NCI-H1436 (cell line): Measurements from ENCODE around the gene NEURL1B.
"Not testable (repeated sequence)": the region's sequence is repeated elsewhere in the genome, so short reads cannot be mapped to it uniquely, and the experiment has no call there.

ENCODE experiments used
- DNase-seq: peaks from one replicate; lab custom pipeline; 2025; lab: John Stamatoyannopoulos, UW

The NEURL1B gene

DNA sequence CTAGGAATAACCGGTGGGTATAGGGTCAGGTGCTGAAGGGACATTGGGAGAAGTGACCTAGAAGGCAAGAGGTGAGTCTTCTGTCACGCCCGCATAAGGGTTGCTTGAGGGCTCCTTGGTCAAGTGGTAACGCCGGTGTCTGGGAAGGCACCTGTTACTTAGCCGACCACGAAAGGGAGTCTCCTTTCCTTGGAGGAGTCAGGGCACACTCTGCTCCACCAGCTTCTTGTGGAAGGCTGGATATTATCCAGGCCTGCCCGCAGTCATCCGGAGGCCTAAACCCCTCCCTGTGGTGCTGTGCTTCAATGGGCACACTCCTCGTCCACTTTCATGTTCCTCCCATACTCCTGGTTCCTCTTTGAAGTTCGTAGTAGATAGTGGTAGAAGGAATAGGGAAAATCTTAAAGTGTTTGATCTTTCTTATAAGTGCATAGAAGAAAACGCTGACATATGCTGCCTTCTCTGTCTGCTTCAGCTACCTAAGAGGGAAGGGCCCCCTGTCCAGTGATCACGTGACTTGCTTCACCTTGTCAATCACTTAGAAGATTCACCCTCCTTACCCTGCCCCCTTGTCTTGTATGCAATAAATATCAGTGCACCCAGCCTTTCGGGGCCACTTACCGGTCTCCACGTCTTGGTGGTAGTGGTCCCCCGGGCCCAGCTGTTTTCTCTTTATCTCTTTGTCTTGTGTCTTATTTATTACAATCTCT, 16.6 kb downstream of the NEURL1B start:
- not testable (repeated sequence) for DNase-seq

DNA sequence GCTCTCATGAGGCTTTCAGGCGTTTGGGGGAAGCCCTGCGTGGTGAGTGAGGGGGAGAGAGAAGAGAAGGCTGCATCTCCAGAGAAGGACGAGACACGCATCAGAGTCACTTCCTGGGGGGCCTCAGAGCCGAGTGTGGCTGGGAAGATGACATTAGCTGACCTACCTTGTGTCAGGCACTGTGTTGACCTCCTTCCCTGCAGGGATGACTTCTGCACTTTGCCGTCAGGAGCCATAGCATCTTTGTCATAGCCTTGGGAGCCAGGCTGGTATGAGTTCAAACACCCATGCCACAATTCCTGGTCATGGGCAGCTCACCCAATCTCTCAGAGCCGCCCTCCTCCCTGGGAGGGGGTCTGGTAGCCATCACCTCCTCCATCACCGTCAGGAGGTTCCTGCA, 17.3 kb downstream of the NEURL1B start:
- DNase-seq = no peak

GRCh38 chr5:172658961-172659501, 18.0 kb downstream of the NEURL1B start:
- no peak for DNase-seq

DNA sequence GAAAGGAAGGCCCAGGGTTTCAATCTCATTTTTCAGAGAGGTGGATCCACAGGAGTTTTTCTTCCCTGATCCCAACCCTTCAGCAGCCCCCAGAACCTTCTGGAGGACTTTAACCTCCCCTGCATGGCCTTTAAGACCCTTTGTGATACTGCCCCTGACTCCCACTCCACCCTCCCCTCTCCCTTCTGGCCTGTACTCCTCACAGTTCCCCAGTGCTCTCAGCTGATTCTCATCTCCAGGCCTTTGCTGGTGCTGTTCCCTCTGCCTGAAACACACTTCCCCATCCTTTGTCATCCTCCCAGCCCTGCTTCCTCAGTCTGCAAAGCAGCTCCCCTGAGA, 18.5 kb downstream of the NEURL1B start:
- no peak for DNase-seq

GRCh38 chr5:172659909-172660628, 19.0 kb downstream of the NEURL1B start:
- DNase-seq = no peak

GRCh38 chr5:172660974-172661373, 19.9 kb downstream of the NEURL1B start:
- DNase-seq = no peak

DNA sequence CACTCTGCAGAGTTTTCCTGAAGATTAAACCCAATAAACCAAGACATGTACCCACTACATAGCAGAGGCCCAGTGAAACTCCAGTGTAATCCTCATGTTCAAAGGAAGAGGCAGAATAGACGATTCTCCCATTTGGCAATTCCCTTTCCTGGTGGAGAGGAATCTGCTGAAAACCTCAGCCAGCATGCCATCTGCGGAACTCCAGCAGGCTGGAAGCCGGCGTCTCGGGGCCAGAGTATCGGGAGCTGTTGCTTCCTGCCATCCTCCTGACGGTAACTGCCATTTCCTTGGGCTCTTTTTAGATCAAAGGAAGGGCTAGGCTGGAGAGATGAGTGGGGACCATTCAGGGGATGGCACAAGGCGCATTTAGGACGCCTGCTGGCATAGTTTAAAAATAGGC, 20.5 kb downstream of the NEURL1B start:
- no peak for DNase-seq

DNA sequence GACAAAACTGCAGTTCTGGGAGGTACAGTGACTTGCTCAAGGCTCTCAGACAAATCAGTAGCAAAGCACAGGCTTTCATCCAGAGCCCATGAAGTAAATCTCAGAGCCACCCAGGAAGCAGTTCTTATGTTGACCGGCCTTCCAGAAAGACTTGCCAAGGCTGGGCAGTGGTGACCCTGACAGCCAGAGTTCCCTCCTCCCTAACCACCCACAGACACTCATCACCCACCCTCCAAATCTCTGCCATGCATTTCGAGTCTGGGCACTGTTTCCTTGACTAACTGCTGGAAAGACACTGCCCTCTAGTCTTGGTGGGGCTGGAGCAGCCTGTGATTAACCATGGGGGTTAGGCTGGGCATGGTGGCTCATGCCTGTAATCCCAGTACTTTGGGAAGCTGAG, 21.5 kb downstream of the NEURL1B start:
- DNase-seq = no peak

GRCh38 chr5:172664018-172664417, 23.0 kb downstream of the NEURL1B start:
- DNase-seq = no peak

DNA sequence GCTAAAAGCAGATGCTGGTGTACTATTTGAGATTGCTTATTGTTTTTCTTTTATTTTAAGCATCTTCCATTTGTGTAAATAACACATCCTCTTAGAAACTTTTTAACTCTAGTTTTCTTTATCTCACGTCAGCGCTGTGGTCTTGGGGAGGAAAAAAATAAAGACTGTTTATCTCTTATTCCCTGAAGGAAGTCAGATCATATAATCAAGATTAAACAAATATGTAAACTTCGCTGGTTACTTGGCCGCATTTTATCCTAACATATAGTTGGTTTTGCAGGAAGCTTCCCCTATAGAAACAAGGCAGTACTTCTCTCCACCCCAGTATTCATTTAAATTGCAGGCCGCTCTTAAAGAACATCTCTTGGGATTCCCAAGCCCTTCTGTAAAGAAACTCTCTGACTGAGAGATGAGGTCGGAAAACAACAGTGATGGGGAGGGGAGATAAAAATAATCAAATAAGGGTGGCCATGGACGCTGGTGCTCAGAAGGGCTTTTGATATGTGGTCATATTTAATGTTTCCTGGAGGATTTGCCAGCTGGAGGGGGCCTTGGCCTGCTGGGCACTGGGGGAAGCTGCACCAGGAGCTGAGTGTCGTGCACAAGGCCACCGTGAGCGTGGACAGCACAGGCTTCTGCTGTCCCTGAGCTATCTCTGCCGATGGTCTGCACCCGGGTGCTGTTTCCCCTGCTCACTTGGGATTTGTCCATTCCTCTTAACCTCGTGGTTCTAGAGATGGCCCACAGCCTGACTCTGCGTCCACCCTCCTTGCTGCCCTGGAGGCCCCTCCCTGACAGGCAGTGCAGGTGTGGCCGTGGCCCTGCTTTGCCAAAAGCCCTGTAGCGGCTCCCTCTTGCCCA, 23.8 kb downstream of the NEURL1B start:
- DNase-seq = no peak

DNA sequence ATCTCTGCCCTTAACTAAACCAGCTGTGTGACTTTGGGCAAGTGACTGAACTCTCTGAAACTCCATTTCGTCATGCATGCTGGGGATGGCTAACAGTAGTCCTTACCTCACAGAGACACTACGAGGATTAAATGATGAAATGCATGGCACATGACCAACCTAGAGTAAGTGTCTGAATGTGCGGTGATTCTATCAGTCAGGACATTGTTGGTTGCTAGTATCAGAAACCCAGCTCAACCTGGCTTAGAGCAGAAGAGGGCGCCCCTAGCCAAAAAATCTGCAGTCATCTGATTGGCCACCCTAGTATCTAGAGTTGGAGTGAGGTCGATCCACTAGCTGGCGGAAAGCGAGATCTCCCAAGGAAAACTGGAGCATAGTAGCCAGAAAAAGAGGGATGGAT, 25.2 kb downstream of the NEURL1B start:
- no peak for DNase-seq

DNA sequence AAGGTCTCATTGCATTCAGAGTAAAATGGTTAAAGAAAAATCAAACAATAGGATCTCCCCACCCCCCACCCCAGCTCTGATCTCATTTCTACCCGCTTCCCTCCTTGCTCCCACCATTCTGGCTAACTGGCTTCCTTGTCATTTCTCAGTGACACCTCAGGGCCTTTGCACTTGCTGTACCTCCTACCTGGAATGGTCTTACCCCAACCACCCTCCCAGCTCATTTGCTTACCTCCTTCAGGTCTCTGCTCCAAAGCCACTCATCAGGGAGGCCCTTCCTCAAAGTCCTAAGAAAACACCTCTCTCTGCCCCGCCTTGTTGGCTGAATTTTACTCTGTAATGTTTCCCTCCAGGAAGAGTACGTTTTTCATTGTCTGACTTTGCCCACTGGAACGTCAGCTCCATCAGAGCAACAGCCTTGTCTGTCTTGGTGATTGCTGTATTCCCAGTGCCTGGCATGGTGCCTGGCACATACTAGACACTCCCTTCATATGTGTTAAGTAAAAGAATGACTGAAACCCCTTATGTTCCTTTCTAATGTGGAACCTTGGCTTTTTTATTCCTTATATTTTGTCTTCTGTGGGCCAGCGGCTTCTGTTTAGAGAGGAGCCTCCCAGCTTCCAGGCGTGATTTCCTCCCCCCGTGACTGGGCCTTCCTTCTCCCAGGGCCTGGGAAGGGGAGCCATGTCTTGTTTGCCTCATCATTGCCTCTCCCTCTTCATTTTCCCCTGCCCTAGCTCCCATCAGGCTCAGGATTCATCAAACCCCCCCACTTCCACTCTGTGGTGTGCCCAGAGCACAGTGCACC, 26.9 kb downstream of the NEURL1B start:
- no peak for DNase-seq

- DNase-seq = no peak
These were observed 27.6 kb downstream of the NEURL1B start for GRCh38 chr5:172668594-172669071.

GRCh38 chr5:172669386-172670004, 28.4 kb downstream of the NEURL1B start:
- DNase-seq = no peak

GRCh38 chr5:172670005-172670402, 28.9 kb downstream of the NEURL1B start:
- DNase-seq = no peak

DNA sequence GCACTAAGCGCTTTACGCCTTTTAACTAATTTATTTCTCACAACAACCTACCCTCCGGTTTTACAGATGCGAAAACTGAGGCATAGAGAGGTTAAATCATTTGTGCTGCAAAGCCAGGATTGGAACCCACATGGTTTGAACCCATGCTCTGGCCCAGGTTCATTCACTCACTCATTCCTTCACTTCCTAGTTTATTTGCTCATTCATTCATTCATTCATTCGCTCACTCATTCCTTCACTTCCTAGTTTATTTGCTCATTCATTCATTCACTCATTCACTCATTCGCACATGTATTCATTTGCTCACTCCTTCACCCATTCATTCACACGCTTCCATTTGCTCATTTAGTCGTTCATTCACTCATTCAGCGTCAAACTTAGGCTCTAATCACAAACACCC, 29.4 kb downstream of the NEURL1B start:
- no peak for DNase-seq

- DNase-seq = no peak
These were observed 30.0 kb downstream of the NEURL1B start for GRCh38 chr5:172671091-172671490.

DNA sequence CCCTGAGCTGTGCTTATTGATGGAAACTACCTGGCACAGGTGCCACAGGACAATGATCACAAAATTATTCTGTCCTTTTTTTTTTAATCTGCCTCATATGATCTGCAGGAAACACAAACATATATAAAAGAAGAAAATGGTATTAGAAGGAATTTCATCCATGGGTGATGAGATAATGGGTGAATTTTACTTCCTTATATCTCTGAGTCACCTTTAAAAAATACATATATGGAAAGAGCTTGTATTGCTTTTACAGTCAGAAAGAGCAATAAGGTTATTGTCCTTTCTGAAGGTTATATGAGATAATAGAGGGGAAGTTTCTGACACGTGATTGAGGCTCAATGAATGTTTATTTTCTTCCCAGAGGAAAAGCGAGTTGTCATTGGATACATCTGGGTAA, 31.6 kb downstream of the NEURL1B start:
- no peak for DNase-seq

GRCh38 chr5:172674155-172674554, 33.1 kb downstream of the NEURL1B start:
- DNase-seq = no peak

DNA sequence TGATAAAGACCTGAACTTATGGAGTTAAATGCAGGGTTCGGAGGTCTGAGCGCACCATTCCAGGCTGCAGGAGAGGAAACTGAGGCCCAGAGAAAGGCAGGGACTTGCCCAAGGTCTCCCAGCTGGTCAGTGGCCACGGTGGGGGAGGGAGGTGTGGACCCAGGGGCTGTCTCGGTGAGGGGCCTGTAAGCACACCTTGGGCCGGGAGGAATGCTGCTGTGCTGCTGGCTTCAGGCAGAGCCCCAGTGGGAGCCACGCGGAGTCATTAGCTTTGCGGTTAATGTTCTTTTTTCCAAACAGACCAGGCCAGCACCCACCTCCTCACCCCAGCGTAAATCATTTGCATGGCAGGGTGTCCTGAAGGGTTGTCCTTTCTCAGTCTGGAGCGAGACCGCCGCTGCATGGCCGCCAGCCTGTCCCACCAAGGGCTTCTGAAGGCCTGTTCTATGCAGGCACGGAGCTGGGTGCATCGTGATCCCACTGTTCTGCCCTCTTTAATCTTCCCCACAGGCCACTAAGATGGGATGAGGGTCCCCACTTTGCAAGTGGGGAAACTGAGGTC, 35.9 kb downstream of the NEURL1B start:
- no peak for DNase-seq

GRCh38 chr5:172678362-172678874, 37.4 kb downstream of the NEURL1B start:
- not testable (repeated sequence) for DNase-seq
